HCT116 (cell line): ENCODE results near the gene GMDS. TPM values are rescaled to one million over a fixed set of nuclear protein-coding genes. Genes with fewer than 3 reads are reported as not detected.

Source experiments
- ATAC-seq: fragments of 200-7000 bp; cut with Tn5 transposase; 2 replicates; pipeline ENCODE4 v1.9.1; 2020; ENCODE audit warnings: mild to moderate bottlenecking, moderate library complexity
- BruUV-seq: library from RNA; stranded (reverse); fragments of 400-500 nt; replicated peaks from 2 replicates; lab custom pipeline; 2021; lab: Mats Ljungman, UMichigan
- CTCF ChIA-PET: fragments of 300-600 bp; sonication (Branson Sonifier 250); formaldehyde crosslinking; loops from one replicate; lab custom pipeline; 2021; ENCODE audit warnings: antibody characterized with exemption; lab: Charles Lee
- POLR2A ChIA-PET: fragments of 300-600, 350-600 bp; sonication (Branson Sonifier 250); formaldehyde crosslinking; loops from one replicate; lab custom pipeline; 2021; ENCODE audit warnings: antibody characterized with exemption; lab: Charles Lee
- RAD21 ChIA-PET, 2 experiments: fragments of 300-600 bp; sonication (Branson Sonifier 250); formaldehyde crosslinking; loops; one replicate each; lab custom pipeline; 2023; ENCODE audit warnings: low total read pairs in 2 of 2; ENCODE audit not compliant: uncharacterized antibody in 2 of 2, unreplicated experiment in 2 of 2, low non-redundant PET in 1 of 2; lab: Charles Lee
- DNase-seq: peaks from one replicate; pipeline ENCODE4 v3.0.0-alpha.2; 2010; ENCODE audit warnings: low read depth, low spot score
- H2AFZ ChIP-seq: fragments of 200-600 bp; shearing (Covaris generic), sonication (generic); 2 replicates; pipeline ENCODE4 v1.6.1; 2017; ENCODE audit warnings: low read depth, mixed run types, mixed read lengths, antibody characterized with exemption, low read length; ENCODE audit not compliant: poor library complexity, severe bottlenecking
- H3K27ac ChIP-seq: 2 replicates; pipeline ENCODE4 v1.5.1; 2012; ENCODE audit warnings: low read depth, low read length
- H3K27me3 ChIP-seq: fragments of 200-600 bp; sonication (generic); 2 replicates; pipeline ENCODE4 v1.6.1; 2016; ENCODE audit warnings: mixed run types, low read length, mixed read lengths; ENCODE audit not compliant: insufficient read depth
- H3K36me3 ChIP-seq, 2 experiments: fragments of 200-500 bp in 1 of 2; fragments of 200-600 bp in 1 of 2; sonication (Bioruptor generic) in 1 of 2; sonication (generic) in 1 of 2; 2 replicates each; pipeline versions ENCODE4 v1.5.1 to v1.6.1; 2014 to 2016; ENCODE audit warnings: low read length in 2 of 2, inconsistent platforms in 1 of 2, mixed read lengths in 1 of 2, mixed run types in 1 of 2; ENCODE audit not compliant: insufficient read depth in 2 of 2, control insufficient read depth in 1 of 2
- H3K4me1 ChIP-seq, 2 experiments: fragments of 200-600 bp in 1 of 2; sonication (generic) in 1 of 2; 2 replicates each; pipeline versions ENCODE4 v1.5.1 to v1.6.1; 2012 to 2017; ENCODE audit warnings: low read length in 2 of 2, inconsistent platforms in 1 of 2, mild to moderate bottlenecking in 1 of 2, mixed read lengths in 1 of 2, mixed run types in 1 of 2, moderate library complexity in 1 of 2; ENCODE audit not compliant: insufficient read depth in 2 of 2, control insufficient read depth in 1 of 2
- H3K4me2 ChIP-seq: fragments of 200-600 bp; sonication (generic); 2 replicates; pipeline ENCODE4 v1.6.1; 2017; ENCODE audit warnings: mixed run types, low read length, mixed read lengths
- H3K4me3 ChIP-seq, 2 experiments: fragments of 200-600 bp in 1 of 2; sonication (generic) in 1 of 2; replicated peaks in 1 of 2; 2 replicates each; pipeline ENCODE4 v1.5.1; 2011 to 2016; ENCODE audit warnings: low read length in 2 of 2, control low read depth in 1 of 2, low read depth in 1 of 2, mild to moderate bottlenecking in 1 of 2, mixed read lengths in 1 of 2, mixed run types in 1 of 2
- H3K79me2 ChIP-seq: fragments of 200-600 bp; sonication (generic); 2 replicates; pipeline ENCODE4 v1.6.1; 2017; ENCODE audit warnings: mild to moderate bottlenecking, mixed run types, low read length, moderate library complexity, mixed read lengths; ENCODE audit not compliant: insufficient read depth
- H3K9ac ChIP-seq: fragments of 200-600 bp; sonication (generic); 2 replicates; pipeline ENCODE4 v1.6.1; 2016; ENCODE audit warnings: low read length, mixed read lengths
- H3K9me2 ChIP-seq: fragments of 200-600 bp; sonication (generic), shearing (Covaris generic); 2 replicates; pipeline ENCODE4 v1.6.1; 2017; ENCODE audit warnings: mixed run types, mild to moderate bottlenecking, moderate library complexity; ENCODE audit not compliant: insufficient read depth
- H3K9me3 ChIP-seq, 2 experiments: fragments of 200-500 bp in 1 of 2; fragments of 200-600 bp in 1 of 2; sonication (Bioruptor generic) in 1 of 2; sonication (generic) in 1 of 2; 2 replicates each; pipeline ENCODE4 v1.6.1; 2014 to 2017; ENCODE audit warnings: low read length in 2 of 2, mixed read lengths in 2 of 2, inconsistent platforms in 1 of 2, low read depth in 1 of 2, mild to moderate bottlenecking in 1 of 2, mixed run types in 1 of 2, moderate library complexity in 1 of 2; ENCODE audit not compliant: control insufficient read depth in 1 of 2, insufficient read depth in 1 of 2
- H4K20me1 ChIP-seq: fragments of 200-600 bp; sonication (generic), shearing (Covaris generic); 2 replicates; pipeline ENCODE4 v1.6.1; 2017; ENCODE audit warnings: mixed run types, mild to moderate bottlenecking, moderate library complexity; ENCODE audit not compliant: insufficient read depth
- CEBPB ChIP-seq: IDR thresholded peaks from 2 replicates; pipeline ENCODE4 v1.6.1; 2012; ENCODE audit warnings: low read depth
- EGR1 ChIP-seq: IDR thresholded peaks from 2 replicates; pipeline ENCODE4 v1.6.1; 2012; ENCODE audit warnings: low read depth
- ELF1 ChIP-seq: IDR thresholded peaks from 2 replicates; pipeline ENCODE4 v1.6.1; 2012; ENCODE audit warnings: low read depth, borderline replicate concordance
- EZH2phosphoT487 ChIP-seq: fragments of 200-600 bp; IDR thresholded peaks from 2 replicates; pipeline ENCODE4 v1.6.1; 2018; ENCODE audit warnings: antibody characterized with exemption, borderline replicate concordance
- POLR2A ChIP-seq: IDR thresholded peaks from 2 replicates; pipeline ENCODE4 v1.7.0; 2011; ENCODE audit warnings: borderline replicate concordance; ENCODE audit not compliant: insufficient read depth, insufficient read length; ENCODE audit errors: extremely low read depth
- SP1 ChIP-seq: IDR thresholded peaks from 2 replicates; pipeline ENCODE4 v1.6.1; 2012; ENCODE audit warnings: low read depth
- SRF ChIP-seq: IDR thresholded peaks from 2 replicates; pipeline ENCODE4 v1.6.1; 2012; ENCODE audit warnings: low read depth
- TCF7L2 ChIP-seq: IDR thresholded peaks from 2 replicates; pipeline ENCODE4 v1.7.0; 2011; ENCODE audit warnings: borderline replicate concordance, inconsistent platforms; ENCODE audit not compliant: insufficient read depth, insufficient read length; ENCODE audit errors: extremely low read depth
- intact Hi-C: fragments of 100-400 bp; cut with micrococcal nuclease; formaldehyde crosslinking; loops from 2 replicates; pipeline ENCODE4 v1.10.0; 2022
- total RNA-seq: library from RNA; stranded (reverse); gene quantifications from one replicate; pipeline ENCODE4 v1.2.1, GENCODE V29; 2021; ENCODE audit not compliant: unreplicated experiment
- TF ChIP-seq, protein P1 (sequence below), 3 experiments: fragments of 200-600 bp in 1 of 3; sonication (generic) in 1 of 3; IDR thresholded peaks in 2 of 3; conservative IDR thresholded peaks in 1 of 3; 2 replicates each; pipeline ENCODE4 v1.5.1; 2012 to 2017; ENCODE audit warnings: low read depth in 2 of 3, low read length in 2 of 3, antibody characterized with exemption in 1 of 3, borderline replicate concordance in 1 of 3, control low read depth in 1 of 3, mild to moderate bottlenecking in 1 of 3, mixed read lengths in 1 of 3, mixed run types in 1 of 3, moderate library complexity in 1 of 3; ENCODE audit not compliant: insufficient read depth in 1 of 3
- TF ChIP-seq, protein P2 (sequence below): IDR thresholded peaks from 2 replicates; pipeline ENCODE4 v1.6.1; 2012; ENCODE audit warnings: low read depth

Gene GMDS
- total RNA-seq, 1 experiment from 2014 or later = 34.4 TPM

DNA sequence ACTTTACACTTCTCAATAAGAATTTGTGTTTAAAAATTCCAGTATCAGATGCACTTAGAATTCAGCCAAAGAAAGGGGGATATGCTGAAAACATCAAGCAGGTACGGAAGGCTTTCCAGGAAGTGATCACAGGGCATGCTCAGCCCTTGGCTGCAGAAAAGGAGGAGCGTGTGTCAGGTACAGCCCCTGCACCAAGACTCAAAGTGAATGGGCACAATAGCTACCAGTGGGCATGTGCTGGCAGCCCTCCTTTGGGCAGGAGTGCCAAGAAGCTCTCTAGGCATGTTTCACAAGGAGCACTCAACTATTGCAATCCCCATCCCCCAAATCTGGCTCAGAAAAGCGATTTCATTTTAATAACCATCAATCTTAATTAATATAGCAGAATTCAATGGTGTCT is 298.8 kb downstream of the GMDS start (continued):
- no peak for TF ChIP-seq SP1

DNA sequence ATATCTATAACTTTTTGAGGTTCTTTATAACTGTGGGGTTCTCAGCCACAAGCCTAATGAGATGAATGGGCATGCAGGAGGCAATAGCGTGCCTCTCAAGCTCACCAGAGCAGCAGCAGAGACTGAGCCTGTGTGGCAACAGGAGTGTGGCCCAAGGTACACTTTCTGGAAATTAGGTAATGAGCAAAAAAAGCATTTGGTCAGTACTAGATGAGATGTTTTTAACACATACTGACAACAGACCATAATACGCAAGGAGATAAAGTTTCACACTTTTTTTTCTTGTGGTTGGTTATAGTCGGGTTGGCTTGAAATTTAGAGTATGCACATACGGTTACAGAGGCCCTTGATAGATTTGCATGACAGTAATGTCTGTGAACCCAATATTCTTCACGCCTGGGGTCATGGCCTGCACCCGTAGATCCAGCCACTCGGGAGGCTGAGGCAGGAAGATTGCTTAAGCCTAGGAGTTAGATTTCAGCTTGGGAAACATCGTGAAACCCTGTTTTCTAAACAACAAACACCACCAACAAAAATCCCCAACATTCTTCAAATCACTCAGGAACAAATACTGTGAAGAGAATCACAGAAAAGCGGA is 300.1 kb downstream of the GMDS start:
- Histone ChIP-seq H3K4me1 (no peaks in the 10 kb centered on the region), H3K9me3 (no peaks in the 10 kb centered on the region), H3K9me2 (no peaks in the 10 kb centered on the region), H3K9ac (no peak overlapping the region), H3K36me3 (no peaks in the 10 kb centered on the region), H3K79me2 (no peaks in the 10 kb centered on the region), H2AFZ (no peak overlapping the region), H3K27ac (no peak overlapping the region), H3K4me3 (no peak overlapping the region), H3K27me3 (no peaks in the 10 kb centered on the region), H3K4me2 (no peak overlapping the region), H4K20me1 (no peaks in the 10 kb centered on the region)
- ChIA-PET RAD21 (no interaction called here), CTCF (no interaction called here), POLR2A (no interaction called here)
- ATAC-seq (no peak), DNase-seq (no peak)
- no TSS peak for BruUV-seq
- intact Hi-C loops = no loop called here
- TF ChIP-seq, protein P1, sequence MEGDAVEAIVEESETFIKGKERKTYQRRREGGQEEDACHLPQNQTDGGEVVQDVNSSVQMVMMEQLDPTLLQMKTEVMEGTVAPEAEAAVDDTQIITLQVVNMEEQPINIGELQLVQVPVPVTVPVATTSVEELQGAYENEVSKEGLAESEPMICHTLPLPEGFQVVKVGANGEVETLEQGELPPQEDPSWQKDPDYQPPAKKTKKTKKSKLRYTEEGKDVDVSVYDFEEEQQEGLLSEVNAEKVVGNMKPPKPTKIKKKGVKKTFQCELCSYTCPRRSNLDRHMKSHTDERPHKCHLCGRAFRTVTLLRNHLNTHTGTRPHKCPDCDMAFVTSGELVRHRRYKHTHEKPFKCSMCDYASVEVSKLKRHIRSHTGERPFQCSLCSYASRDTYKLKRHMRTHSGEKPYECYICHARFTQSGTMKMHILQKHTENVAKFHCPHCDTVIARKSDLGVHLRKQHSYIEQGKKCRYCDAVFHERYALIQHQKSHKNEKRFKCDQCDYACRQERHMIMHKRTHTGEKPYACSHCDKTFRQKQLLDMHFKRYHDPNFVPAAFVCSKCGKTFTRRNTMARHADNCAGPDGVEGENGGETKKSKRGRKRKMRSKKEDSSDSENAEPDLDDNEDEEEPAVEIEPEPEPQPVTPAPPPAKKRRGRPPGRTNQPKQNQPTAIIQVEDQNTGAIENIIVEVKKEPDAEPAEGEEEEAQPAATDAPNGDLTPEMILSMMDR (IDR thresholded peaks at IDR 0.05 in 2 of 3, conservative IDR thresholded peaks at IDR 0.05 in 1 of 3; ENCODE audit: borderline replicate concordance in 1 of 3, insufficient read depth in 1 of 3, low read depth in 2 of 3, low read length in 2 of 3) = no peak
- TF ChIP-seq EZH2phosphoT487 (no peak), EGR1 (no peak), POLR2A (no peak), ELF1 (no peak), SRF (no peak), TCF7L2 (no peak), CEBPB (no peak)
- TF ChIP-seq, protein P2, sequence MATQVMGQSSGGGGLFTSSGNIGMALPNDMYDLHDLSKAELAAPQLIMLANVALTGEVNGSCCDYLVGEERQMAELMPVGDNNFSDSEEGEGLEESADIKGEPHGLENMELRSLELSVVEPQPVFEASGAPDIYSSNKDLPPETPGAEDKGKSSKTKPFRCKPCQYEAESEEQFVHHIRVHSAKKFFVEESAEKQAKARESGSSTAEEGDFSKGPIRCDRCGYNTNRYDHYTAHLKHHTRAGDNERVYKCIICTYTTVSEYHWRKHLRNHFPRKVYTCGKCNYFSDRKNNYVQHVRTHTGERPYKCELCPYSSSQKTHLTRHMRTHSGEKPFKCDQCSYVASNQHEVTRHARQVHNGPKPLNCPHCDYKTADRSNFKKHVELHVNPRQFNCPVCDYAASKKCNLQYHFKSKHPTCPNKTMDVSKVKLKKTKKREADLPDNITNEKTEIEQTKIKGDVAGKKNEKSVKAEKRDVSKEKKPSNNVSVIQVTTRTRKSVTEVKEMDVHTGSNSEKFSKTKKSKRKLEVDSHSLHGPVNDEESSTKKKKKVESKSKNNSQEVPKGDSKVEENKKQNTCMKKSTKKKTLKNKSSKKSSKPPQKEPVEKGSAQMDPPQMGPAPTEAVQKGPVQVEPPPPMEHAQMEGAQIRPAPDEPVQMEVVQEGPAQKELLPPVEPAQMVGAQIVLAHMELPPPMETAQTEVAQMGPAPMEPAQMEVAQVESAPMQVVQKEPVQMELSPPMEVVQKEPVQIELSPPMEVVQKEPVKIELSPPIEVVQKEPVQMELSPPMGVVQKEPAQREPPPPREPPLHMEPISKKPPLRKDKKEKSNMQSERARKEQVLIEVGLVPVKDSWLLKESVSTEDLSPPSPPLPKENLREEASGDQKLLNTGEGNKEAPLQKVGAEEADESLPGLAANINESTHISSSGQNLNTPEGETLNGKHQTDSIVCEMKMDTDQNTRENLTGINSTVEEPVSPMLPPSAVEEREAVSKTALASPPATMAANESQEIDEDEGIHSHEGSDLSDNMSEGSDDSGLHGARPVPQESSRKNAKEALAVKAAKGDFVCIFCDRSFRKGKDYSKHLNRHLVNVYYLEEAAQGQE = no peak
